ENCODE results near the gene PCIF1.

Gene PCIF1

GRCh38 chr20:45904583-45905504 is 29.6 kb upstream of the PCIF1 start:
- DNase-seq, result no peak

GRCh38 chr20:45905505-45906079 is 28.9 kb upstream of the PCIF1 start:
- no peak for DNase-seq

GRCh38 chr20:45907219-45907948 is 27.1 kb upstream of the PCIF1 start:
- DNase-seq, result no peak

GRCh38 chr20:45908084-45908483 is 26.4 kb upstream of the PCIF1 start:
- no peak for DNase-seq

- DNase-seq, result no peak
Observed at GRCh38 chr20:45909336-45909808, 25.1 kb upstream of the PCIF1 start.

GRCh38 chr20:45909817-45910669 is 24.4 kb upstream of the PCIF1 start:
- no peak for DNase-seq

GRCh38 chr20:45910670-45911485 is 23.6 kb upstream of the PCIF1 start:
- peak; percentile 94 for DNase-seq

- DNase-seq, result peak; percentile 85
Observed at GRCh38 chr20:45911486-45912343, 22.8 kb upstream of the PCIF1 start, which contains the start of gene PLTP. Gene PLTP (minus strand): TSS chr20:45912155. CDS start chr20:45911452, 703 bp downstream.

- no peak for DNase-seq
Observed at GRCh38 chr20:45912344-45912682, 22.2 kb upstream of the PCIF1 start.

- DNase-seq, result no peak
Observed at GRCh38 chr20:45913116-45913515, 21.4 kb upstream of the PCIF1 start.

- DNase-seq, result peak; percentile 83
Observed at GRCh38 chr20:45917790-45918141, 16.7 kb upstream of the PCIF1 start.

- no peak for DNase-seq
Observed at GRCh38 chr20:45918182-45918737, 16.2 kb upstream of the PCIF1 start.

GRCh38 chr20:45918779-45919537 is 15.5 kb upstream of the PCIF1 start:
- DNase-seq, result no peak

GRCh38 chr20:45919542-45920399 is 14.7 kb upstream of the PCIF1 start:
- DNase-seq, result peak; percentile 84

GRCh38 chr20:45920462-45921336 is 13.8 kb upstream of the PCIF1 start:
- DNase-seq, result no peak

GRCh38 chr20:45921337-45922189 is 12.9 kb upstream of the PCIF1 start:
- DNase-seq, result no peak
